Fibroblast of lung (primary cell): ENCODE measurements around the gene SENP7. TPM values are rescaled to one million over a fixed set of nuclear protein-coding genes. Genes with fewer than 3 reads are reported as not detected.

Experiments
- DNase-seq, 2 donors: peaks; one replicate each; pipeline versions ENCODE4 v3.0.0 to v3.0.0-alpha.2; 2010; ENCODE audit warnings: low read depth in 2 of 2
- H2AFZ ChIP-seq: 2 replicates; pipeline ENCODE4 v1.5.1; 2012; ENCODE audit warnings: low read length, control low read depth, inconsistent platforms
- H3K27ac ChIP-seq: 2 replicates; pipeline ENCODE4 v1.5.1; 2011; ENCODE audit warnings: low read length, control low read depth; ENCODE audit not compliant: insufficient read depth
- H3K27me3 ChIP-seq: 2 replicates; pipeline ENCODE4 v1.5.1; 2011; ENCODE audit warnings: mild to moderate bottlenecking, low read length; ENCODE audit not compliant: control insufficient read depth, insufficient read depth
- H3K36me3 ChIP-seq: 2 replicates; pipeline ENCODE4 v1.5.1; 2011; ENCODE audit warnings: low read length; ENCODE audit not compliant: control insufficient read depth, insufficient read depth
- H3K4me1 ChIP-seq: 2 replicates; pipeline ENCODE4 v1.5.1; 2011; ENCODE audit warnings: low read length; ENCODE audit not compliant: control insufficient read depth, insufficient read depth; ENCODE audit errors: extremely low read depth
- H3K4me2 ChIP-seq: 2 replicates; pipeline ENCODE4 v1.5.1; 2011; ENCODE audit warnings: low read length, control low read depth; ENCODE audit not compliant: insufficient read depth; ENCODE audit errors: extremely low read depth
- H3K4me3 ChIP-seq, 4 experiments: fragments of 200-600 bp in 1 of 4; sonication (generic) in 1 of 4; replicated peaks in 1 of 4; 2 replicates each; pipeline ENCODE4 v1.5.1; 2011 to 2016; ENCODE audit warnings: low read length in 4 of 4, low read depth in 3 of 4, mild to moderate bottlenecking in 3 of 4, control low read depth in 2 of 4, inconsistent platforms in 1 of 4, mixed read lengths in 1 of 4; ENCODE audit not compliant: insufficient read depth in 1 of 4; ENCODE audit errors: control extremely low read depth in 1 of 4
- H3K79me2 ChIP-seq: 2 replicates; pipeline ENCODE4 v1.5.1; 2012; ENCODE audit warnings: mild to moderate bottlenecking, low read length, inconsistent platforms; ENCODE audit not compliant: control insufficient read depth, insufficient read depth
- H3K9ac ChIP-seq: 2 replicates; pipeline ENCODE4 v1.5.1; 2011; ENCODE audit warnings: mild to moderate bottlenecking, low read length, control low read depth; ENCODE audit not compliant: insufficient read depth
- H3K9me3 ChIP-seq: 2 replicates; pipeline ENCODE4 v1.5.1; 2012; ENCODE audit warnings: low read depth, low read length; ENCODE audit not compliant: control insufficient read depth, insufficient read depth
- H4K20me1 ChIP-seq: 2 replicates; pipeline ENCODE4 v1.5.1; 2011; ENCODE audit warnings: low read length; ENCODE audit not compliant: control insufficient read depth, insufficient read depth; ENCODE audit errors: extremely low read depth
- CTCF ChIP-seq, 2 donors: IDR thresholded peaks in 1 of 2; conservative IDR thresholded peaks in 1 of 2; 1 replicate in 1 of 2; 2 replicates in 1 of 2; pipeline ENCODE4 v1.5.1; 2011 to 2012; ENCODE audit warnings: low read length in 2 of 2, control low read depth in 1 of 2, inconsistent platforms in 1 of 2, low read depth in 1 of 2, mild to moderate bottlenecking in 1 of 2
- EZH2 ChIP-seq: IDR thresholded peaks from 2 replicates; pipeline ENCODE4 v1.5.1; 2012; ENCODE audit warnings: low read length, control low read depth, mild to moderate bottlenecking; ENCODE audit errors: missing control alignments
- polyA plus RNA-seq, 2 donors: library from polyadenylated mRNA; depleted of rRNA in 1 of 2; stranded (reverse) in 1 of 2; unstranded in 1 of 2; fragments of >200 nt; gene quantifications; 2 replicates each; pipeline ENCODE4 v1.2.1, GENCODE V29; 2011 to 2012; ENCODE audit warnings: missing spikeins in 1 of 2
- total RNA-seq: library from RNA; depleted of rRNA; stranded (reverse); fragments of >200 nt; gene quantifications from 2 replicates; pipeline ENCODE4 v1.2.1, GENCODE V29; 2014

Gene SENP7
- total and polyA plus RNA-seq, 2 donors (not counting 1 experiment from before 2014, with no cell fraction given), result 7.2 to 16.5 TPM

GRCh38 chr3:101521211-101521701 lies 8.2 kb upstream of the SENP7 start:
- Histone ChIP-seq H4K20me1 (no peaks in the 10 kb centered on the region), H3K27me3 (no peaks in the 10 kb centered on the region), H3K4me3 (no peak overlapping the region), H2AFZ (no peak overlapping the region), H3K36me3 (no peaks in the 10 kb centered on the region), H3K4me1 (no peaks in the 10 kb centered on the region), H3K27ac (no peak overlapping the region), H3K4me2 (no peak overlapping the region), H3K9ac (no peak overlapping the region), H3K9me3 (no peaks in the 10 kb centered on the region), H3K79me2 (no peaks in the 10 kb centered on the region)
- no peak for DNase-seq
- no peak for TF ChIP-seq EZH2
- TF ChIP-seq CTCF (conservative IDR thresholded peaks at IDR 0.05 in 1 of 2, IDR thresholded peaks at IDR 0.05 in 1 of 2; ENCODE audit: low read depth in 1 of 2, low read length in 2 of 2), result no peak

- TF ChIP-seq CTCF (conservative IDR thresholded peaks at IDR 0.05 in 1 of 2, IDR thresholded peaks at IDR 0.05 in 1 of 2; ENCODE audit: low read depth in 1 of 2, low read length in 2 of 2) (no peak), EZH2 (no peak)
- H3K4me3 ChIP-seq, result no peak overlapping the region
- H3K36me3 ChIP-seq, result no peaks in the 10 kb centered on the region
- H3K9me3 ChIP-seq, result no peaks in the 10 kb centered on the region
- no peaks in the 10 kb centered on the region for H3K79me2 ChIP-seq
- no peaks in the 10 kb centered on the region for H4K20me1 ChIP-seq
- H3K4me1 ChIP-seq, result no peaks in the 10 kb centered on the region
- no peak overlapping the region for H2AFZ ChIP-seq
- no peak overlapping the region for H3K9ac ChIP-seq
- H3K27me3 ChIP-seq, result no peaks in the 10 kb centered on the region
- DNase-seq, result no peak
- H3K27ac ChIP-seq, result no peak overlapping the region
- H3K4me2 ChIP-seq, result no peak overlapping the region
Observed at GRCh38 chr3:101519685-101520365, 6.8 kb upstream of the SENP7 start.

- H3K79me2 ChIP-seq, result no peaks in the 10 kb centered on the region
- no peak overlapping the region for H3K27ac ChIP-seq
- H3K4me2 ChIP-seq, result no peak overlapping the region
- no peak overlapping the region for H3K4me3 ChIP-seq
- H3K9me3 ChIP-seq, result no peaks in the 10 kb centered on the region
- H3K9ac ChIP-seq, result no peak overlapping the region
- H3K27me3 ChIP-seq, result no peaks in the 10 kb centered on the region
- no peaks in the 10 kb centered on the region for H3K36me3 ChIP-seq
- no peak overlapping the region for H2AFZ ChIP-seq
- no peaks in the 10 kb centered on the region for H3K4me1 ChIP-seq
- no peak for DNase-seq
- H4K20me1 ChIP-seq, result no peaks in the 10 kb centered on the region
- no peak for TF ChIP-seq CTCF (conservative IDR thresholded peaks at IDR 0.05 in 1 of 2, IDR thresholded peaks at IDR 0.05 in 1 of 2; ENCODE audit: low read depth in 1 of 2, low read length in 2 of 2)
- no peak for TF ChIP-seq EZH2
Observed at GRCh38 chr3:101518421-101518871, 5.4 kb upstream of the SENP7 start.
